OCI-LY7 (cell line): ENCODE data around the gene SNAPC5.

Source experiments
- CTCF ChIP-seq: fragments of 200-600 bp; sonication (generic); conservative IDR thresholded peaks from 2 replicates; pipeline ENCODE4 v1.5.1; 2014; ENCODE audit warnings: mild to moderate bottlenecking, antibody characterized with exemption, low read length, moderate library complexity, mixed read lengths
- EZH2phosphoT487 ChIP-seq: fragments of 200-600 bp; sonication (generic); IDR thresholded peaks from 2 replicates; pipeline ENCODE4 v1.6.1; 2018; ENCODE audit warnings: low read depth, borderline replicate concordance, mild to moderate bottlenecking, mixed run types, antibody characterized with exemption, low read length, moderate library complexity, mixed read lengths

- TF ChIP-seq CTCF (no peak), EZH2phosphoT487 (no peak)
Observed at GRCh38 chr15:66524838-66525237, 27.3 kb upstream of the SNAPC5 start.
